WTC11 (cell line): Measurements from ENCODE around the gene SLC9A9. TPM values are rescaled to one million over a fixed set of nuclear protein-coding genes. Genes with fewer than 3 reads are reported as not detected.

ENCODE experiments used
- ATAC-seq: fragments of 200-7000 bp; cut with Tn5 transposase; 2 replicates; pipeline ENCODE4 v1.10.0; 2021; ENCODE audit warnings: mild to moderate bottlenecking, moderate library complexity
- CTCF ChIA-PET: fragments of 300-600 bp; sonication (Branson Sonifier 250); formaldehyde crosslinking; loops from one replicate; lab custom pipeline; 2021; ENCODE audit warnings: antibody characterized with exemption; lab: Charles Lee
- POLR2A ChIA-PET: fragments of 350-600 bp; sonication (Branson Sonifier 250); formaldehyde crosslinking; loops from one replicate; lab custom pipeline; 2021; ENCODE audit warnings: antibody characterized with exemption; lab: Charles Lee
- DNase-seq: peaks from one replicate; pipeline ENCODE4 v3.0.0; 2021; ENCODE audit warnings: low spot score
- H3K27ac Mint-ChIP-seq: 2 replicates; pipeline ENCODE4 v1.8.0; 2021; ENCODE audit warnings: mixed read lengths
- H3K27me3 Mint-ChIP-seq: 2 replicates; pipeline ENCODE4 v1.8.0; 2021; ENCODE audit warnings: low read depth, mild to moderate bottlenecking, moderate library complexity, mixed read lengths
- H3K36me3 Mint-ChIP-seq: 2 replicates; pipeline ENCODE4 v1.8.0; 2021; ENCODE audit warnings: mixed read lengths
- H3K4me1 Mint-ChIP-seq: 2 replicates; pipeline ENCODE4 v1.8.0; 2022; ENCODE audit warnings: mixed read lengths
- H3K4me3 Mint-ChIP-seq: 2 replicates; pipeline ENCODE4 v1.8.0; 2021; ENCODE audit warnings: mild to moderate bottlenecking, moderate library complexity, mixed read lengths
- H3K9me3 Mint-ChIP-seq: 2 replicates; pipeline ENCODE4 v1.8.0; 2021; ENCODE audit warnings: mixed read lengths
- ELF4 ChIP-seq: sonication (generic); formaldehyde crosslinking; IDR thresholded peaks from 2 replicates; pipeline ENCODE4 v1.8.1; 2022; ENCODE audit warnings: low read depth, mild to moderate bottlenecking, moderate library complexity, missing genetic modification reagents
- ESRRA ChIP-seq: sonication (generic); formaldehyde crosslinking; IDR thresholded peaks from 2 replicates; pipeline ENCODE4 v1.8.1; 2022; ENCODE audit warnings: mild to moderate bottlenecking, missing genetic modification reagents, borderline replicate concordance
- FOXK1 ChIP-seq: sonication (generic); formaldehyde crosslinking; IDR thresholded peaks from 2 replicates; pipeline ENCODE4 v1.8.0; 2022; ENCODE audit warnings: mild to moderate bottlenecking, moderate library complexity, missing genetic modification reagents
- NFE2L1 ChIP-seq: sonication (generic); formaldehyde crosslinking; IDR thresholded peaks from 2 replicates; pipeline ENCODE4 v1.8.1; 2023; ENCODE audit warnings: missing genetic modification reagents
- NR2C2 ChIP-seq: sonication (generic); formaldehyde crosslinking; IDR thresholded peaks from 2 replicates; pipeline ENCODE4 v1.8.0; 2022; ENCODE audit warnings: mild to moderate bottlenecking, missing genetic modification reagents
- OVOL2 ChIP-seq: fragments of 250-450 bp; sonication (Bioruptor Pico); IDR thresholded peaks from 2 replicates; pipeline ENCODE4 v1.9.0; 2021; ENCODE audit warnings: mild to moderate bottlenecking, borderline replicate concordance
- ZNF121 ChIP-seq: sonication (generic); formaldehyde crosslinking; IDR thresholded peaks from 2 replicates; pipeline ENCODE4 v1.8.0; 2023; ENCODE audit warnings: missing genetic modification reagents
- ZNF138 ChIP-seq: sonication (generic); formaldehyde crosslinking; conservative IDR thresholded peaks from 2 replicates; pipeline ENCODE4 v1.8.1; 2022; ENCODE audit warnings: mild to moderate bottlenecking, moderate library complexity, missing genetic modification reagents
- ZNF232 ChIP-seq: sonication (generic); formaldehyde crosslinking; IDR thresholded peaks from 2 replicates; pipeline ENCODE4 v1.8.0; 2022; ENCODE audit warnings: mild to moderate bottlenecking, missing genetic modification reagents
- ZNF671 ChIP-seq: fragments of 250-450 bp; sonication (Bioruptor Pico); IDR thresholded peaks from 2 replicates; pipeline ENCODE4 v1.8.0; 2021; ENCODE audit warnings: mild to moderate bottlenecking
- total RNA-seq: library from RNA; stranded (reverse); gene quantifications from 3 replicates; pipeline ENCODE4 v1.2.3, GENCODE V29; 2021
- TF ChIP-seq, protein P1 (sequence below): sonication (generic); formaldehyde crosslinking; IDR thresholded peaks from 2 replicates; pipeline ENCODE4 v1.8.0; 2023; ENCODE audit warnings: missing genetic modification reagents, mild to moderate bottlenecking, borderline replicate concordance
- TF ChIP-seq, protein P2 (sequence below): sonication (generic); formaldehyde crosslinking; IDR thresholded peaks from 2 replicates; pipeline ENCODE4 v1.8.0; 2023; ENCODE audit warnings: mild to moderate bottlenecking, missing genetic modification reagents
- TF ChIP-seq, protein P3 (sequence below): fragments of 250-450 bp; sonication (Bioruptor Pico); IDR thresholded peaks from 2 replicates; pipeline ENCODE4 v1.9.0; 2021; ENCODE audit warnings: mild to moderate bottlenecking

SLC9A9 gene
- total RNA-seq, 1 experiment from 2014 or later: 1.2 TPM

DNA sequence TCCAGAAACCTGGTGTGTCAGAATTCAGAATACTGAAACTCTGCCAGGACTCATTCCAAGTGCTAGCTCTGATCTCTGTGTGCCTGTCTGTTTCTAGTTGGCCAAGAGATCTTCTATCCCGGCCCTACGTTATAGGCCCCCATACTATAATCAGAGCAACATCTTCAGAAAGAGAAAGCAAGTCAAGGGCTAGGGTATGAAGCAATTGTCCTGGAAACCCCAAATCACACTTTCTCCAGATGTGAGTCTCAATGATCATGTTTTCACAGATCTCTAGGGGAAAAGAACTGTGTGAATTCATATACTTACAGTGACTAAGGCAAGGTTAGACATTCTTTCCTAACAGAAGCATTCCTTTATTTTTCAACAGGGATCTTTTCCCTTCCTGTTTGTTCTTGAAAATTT is 309.7 kb downstream of the SLC9A9 start:
- ATAC-seq: no peak
- POLR2A ChIA-PET: no interaction called here
- CTCF ChIA-PET: no interaction called here
- TF ChIP-seq NFE2L1 (CRISPR knock-in tag) (no peak), ZNF138 (CRISPR knock-in tag) (no peak), ZNF121 (CRISPR knock-in tag) (no peak), ZNF232 (CRISPR knock-in tag) (no peak), OVOL2 (CRISPR knock-in tag) (no peak), NR2C2 (CRISPR knock-in tag) (no peak), ESRRA (CRISPR knock-in tag) (no peak)
- TF ChIP-seq, protein P1, sequence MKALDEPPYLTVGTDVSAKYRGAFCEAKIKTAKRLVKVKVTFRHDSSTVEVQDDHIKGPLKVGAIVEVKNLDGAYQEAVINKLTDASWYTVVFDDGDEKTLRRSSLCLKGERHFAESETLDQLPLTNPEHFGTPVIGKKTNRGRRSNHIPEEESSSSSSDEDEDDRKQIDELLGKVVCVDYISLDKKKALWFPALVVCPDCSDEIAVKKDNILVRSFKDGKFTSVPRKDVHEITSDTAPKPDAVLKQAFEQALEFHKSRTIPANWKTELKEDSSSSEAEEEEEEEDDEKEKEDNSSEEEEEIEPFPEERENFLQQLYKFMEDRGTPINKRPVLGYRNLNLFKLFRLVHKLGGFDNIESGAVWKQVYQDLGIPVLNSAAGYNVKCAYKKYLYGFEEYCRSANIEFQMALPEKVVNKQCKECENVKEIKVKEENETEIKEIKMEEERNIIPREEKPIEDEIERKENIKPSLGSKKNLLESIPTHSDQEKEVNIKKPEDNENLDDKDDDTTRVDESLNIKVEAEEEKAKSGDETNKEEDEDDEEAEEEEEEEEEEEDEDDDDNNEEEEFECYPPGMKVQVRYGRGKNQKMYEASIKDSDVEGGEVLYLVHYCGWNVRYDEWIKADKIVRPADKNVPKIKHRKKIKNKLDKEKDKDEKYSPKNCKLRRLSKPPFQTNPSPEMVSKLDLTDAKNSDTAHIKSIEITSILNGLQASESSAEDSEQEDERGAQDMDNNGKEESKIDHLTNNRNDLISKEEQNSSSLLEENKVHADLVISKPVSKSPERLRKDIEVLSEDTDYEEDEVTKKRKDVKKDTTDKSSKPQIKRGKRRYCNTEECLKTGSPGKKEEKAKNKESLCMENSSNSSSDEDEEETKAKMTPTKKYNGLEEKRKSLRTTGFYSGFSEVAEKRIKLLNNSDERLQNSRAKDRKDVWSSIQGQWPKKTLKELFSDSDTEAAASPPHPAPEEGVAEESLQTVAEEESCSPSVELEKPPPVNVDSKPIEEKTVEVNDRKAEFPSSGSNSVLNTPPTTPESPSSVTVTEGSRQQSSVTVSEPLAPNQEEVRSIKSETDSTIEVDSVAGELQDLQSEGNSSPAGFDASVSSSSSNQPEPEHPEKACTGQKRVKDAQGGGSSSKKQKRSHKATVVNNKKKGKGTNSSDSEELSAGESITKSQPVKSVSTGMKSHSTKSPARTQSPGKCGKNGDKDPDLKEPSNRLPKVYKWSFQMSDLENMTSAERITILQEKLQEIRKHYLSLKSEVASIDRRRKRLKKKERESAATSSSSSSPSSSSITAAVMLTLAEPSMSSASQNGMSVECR (CRISPR knock-in tag): no peak
- TF ChIP-seq, protein P2, sequence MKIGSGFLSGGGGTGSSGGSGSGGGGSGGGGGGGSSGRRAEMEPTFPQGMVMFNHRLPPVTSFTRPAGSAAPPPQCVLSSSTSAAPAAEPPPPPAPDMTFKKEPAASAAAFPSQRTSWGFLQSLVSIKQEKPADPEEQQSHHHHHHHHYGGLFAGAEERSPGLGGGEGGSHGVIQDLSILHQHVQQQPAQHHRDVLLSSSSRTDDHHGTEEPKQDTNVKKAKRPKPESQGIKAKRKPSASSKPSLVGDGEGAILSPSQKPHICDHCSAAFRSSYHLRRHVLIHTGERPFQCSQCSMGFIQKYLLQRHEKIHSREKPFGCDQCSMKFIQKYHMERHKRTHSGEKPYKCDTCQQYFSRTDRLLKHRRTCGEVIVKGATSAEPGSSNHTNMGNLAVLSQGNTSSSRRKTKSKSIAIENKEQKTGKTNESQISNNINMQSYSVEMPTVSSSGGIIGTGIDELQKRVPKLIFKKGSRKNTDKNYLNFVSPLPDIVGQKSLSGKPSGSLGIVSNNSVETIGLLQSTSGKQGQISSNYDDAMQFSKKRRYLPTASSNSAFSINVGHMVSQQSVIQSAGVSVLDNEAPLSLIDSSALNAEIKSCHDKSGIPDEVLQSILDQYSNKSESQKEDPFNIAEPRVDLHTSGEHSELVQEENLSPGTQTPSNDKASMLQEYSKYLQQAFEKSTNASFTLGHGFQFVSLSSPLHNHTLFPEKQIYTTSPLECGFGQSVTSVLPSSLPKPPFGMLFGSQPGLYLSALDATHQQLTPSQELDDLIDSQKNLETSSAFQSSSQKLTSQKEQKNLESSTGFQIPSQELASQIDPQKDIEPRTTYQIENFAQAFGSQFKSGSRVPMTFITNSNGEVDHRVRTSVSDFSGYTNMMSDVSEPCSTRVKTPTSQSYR (CRISPR knock-in tag): no peak
- TF ChIP-seq, protein P3, sequence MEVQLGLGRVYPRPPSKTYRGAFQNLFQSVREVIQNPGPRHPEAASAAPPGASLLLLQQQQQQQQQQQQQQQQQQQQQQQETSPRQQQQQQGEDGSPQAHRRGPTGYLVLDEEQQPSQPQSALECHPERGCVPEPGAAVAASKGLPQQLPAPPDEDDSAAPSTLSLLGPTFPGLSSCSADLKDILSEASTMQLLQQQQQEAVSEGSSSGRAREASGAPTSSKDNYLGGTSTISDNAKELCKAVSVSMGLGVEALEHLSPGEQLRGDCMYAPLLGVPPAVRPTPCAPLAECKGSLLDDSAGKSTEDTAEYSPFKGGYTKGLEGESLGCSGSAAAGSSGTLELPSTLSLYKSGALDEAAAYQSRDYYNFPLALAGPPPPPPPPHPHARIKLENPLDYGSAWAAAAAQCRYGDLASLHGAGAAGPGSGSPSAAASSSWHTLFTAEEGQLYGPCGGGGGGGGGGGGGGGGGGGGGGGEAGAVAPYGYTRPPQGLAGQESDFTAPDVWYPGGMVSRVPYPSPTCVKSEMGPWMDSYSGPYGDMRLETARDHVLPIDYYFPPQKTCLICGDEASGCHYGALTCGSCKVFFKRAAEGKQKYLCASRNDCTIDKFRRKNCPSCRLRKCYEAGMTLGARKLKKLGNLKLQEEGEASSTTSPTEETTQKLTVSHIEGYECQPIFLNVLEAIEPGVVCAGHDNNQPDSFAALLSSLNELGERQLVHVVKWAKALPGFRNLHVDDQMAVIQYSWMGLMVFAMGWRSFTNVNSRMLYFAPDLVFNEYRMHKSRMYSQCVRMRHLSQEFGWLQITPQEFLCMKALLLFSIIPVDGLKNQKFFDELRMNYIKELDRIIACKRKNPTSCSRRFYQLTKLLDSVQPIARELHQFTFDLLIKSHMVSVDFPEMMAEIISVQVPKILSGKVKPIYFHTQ: no peak
- no peaks in the 10 kb centered on the region for H3K27me3 Mint-ChIP-seq
- H3K27ac Mint-ChIP-seq: no peak overlapping the region
- DNase-seq: no peak
- no peaks in the 10 kb centered on the region for H3K36me3 Mint-ChIP-seq
- no peaks in the 10 kb centered on the region for H3K9me3 Mint-ChIP-seq
- H3K4me1 Mint-ChIP-seq: peaks cover 9% of the 10 kb centered on the region
- no peak overlapping the region for H3K4me3 Mint-ChIP-seq

DNA sequence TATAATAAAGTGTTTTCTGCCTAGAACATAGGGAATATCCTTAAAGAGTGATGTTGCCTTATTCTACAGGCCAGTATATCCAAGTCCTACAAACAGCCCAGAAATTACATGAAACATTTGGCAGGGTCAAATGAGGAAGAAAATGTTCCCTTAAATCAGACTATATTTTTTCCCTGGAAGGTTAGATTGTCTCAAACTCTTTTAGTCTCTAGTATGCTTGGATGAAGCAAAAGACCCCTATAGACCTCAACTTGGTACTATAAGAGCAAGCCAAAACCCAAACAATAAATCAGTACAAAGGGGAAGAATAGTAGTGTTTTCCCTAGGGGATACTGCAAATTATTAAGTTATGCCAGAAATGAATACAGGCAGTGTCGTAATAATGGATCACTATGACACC is 310.2 kb downstream of the SLC9A9 start:
- no peak overlapping the region for H3K27ac Mint-ChIP-seq
- TF ChIP-seq ELF4 (CRISPR knock-in tag) (no peak), ZNF671 (CRISPR knock-in tag) (no peak), FOXK1 (CRISPR knock-in tag) (no peak)
- no peak for DNase-seq
- H3K4me3 Mint-ChIP-seq: no peak overlapping the region
- ATAC-seq: no peak
- peaks cover 9% of the 10 kb centered on the region for H3K4me1 Mint-ChIP-seq
- H3K9me3 Mint-ChIP-seq: no peaks in the 10 kb centered on the region
- ChIA-PET POLR2A (no interaction called here), CTCF (no interaction called here)
- H3K27me3 Mint-ChIP-seq: no peaks in the 10 kb centered on the region
- H3K36me3 Mint-ChIP-seq: no peaks in the 10 kb centered on the region
